A549 (cell line): ENCODE measurements around the gene POU2F3.

ENCODE experiments used
- CHD2 ChIP-seq: fragments of 150-350 bp; IDR thresholded peaks from 2 replicates; pipeline ENCODE4 v1.6.1; 2014; ENCODE audit warnings: low read length; ENCODE audit not compliant: partially characterized antibody
- TF ChIP-seq, protein P1 (sequence below): IDR thresholded peaks from 2 replicates; pipeline ENCODE4 v1.6.1; 2012
- TF ChIP-seq, protein P2 (sequence below): fragments of >200 bp; sonication (Bioruptor Twin); formaldehyde crosslinking; IDR thresholded peaks from 3 replicates; pipeline ENCODE4 v1.5.1; 2016

DNA sequence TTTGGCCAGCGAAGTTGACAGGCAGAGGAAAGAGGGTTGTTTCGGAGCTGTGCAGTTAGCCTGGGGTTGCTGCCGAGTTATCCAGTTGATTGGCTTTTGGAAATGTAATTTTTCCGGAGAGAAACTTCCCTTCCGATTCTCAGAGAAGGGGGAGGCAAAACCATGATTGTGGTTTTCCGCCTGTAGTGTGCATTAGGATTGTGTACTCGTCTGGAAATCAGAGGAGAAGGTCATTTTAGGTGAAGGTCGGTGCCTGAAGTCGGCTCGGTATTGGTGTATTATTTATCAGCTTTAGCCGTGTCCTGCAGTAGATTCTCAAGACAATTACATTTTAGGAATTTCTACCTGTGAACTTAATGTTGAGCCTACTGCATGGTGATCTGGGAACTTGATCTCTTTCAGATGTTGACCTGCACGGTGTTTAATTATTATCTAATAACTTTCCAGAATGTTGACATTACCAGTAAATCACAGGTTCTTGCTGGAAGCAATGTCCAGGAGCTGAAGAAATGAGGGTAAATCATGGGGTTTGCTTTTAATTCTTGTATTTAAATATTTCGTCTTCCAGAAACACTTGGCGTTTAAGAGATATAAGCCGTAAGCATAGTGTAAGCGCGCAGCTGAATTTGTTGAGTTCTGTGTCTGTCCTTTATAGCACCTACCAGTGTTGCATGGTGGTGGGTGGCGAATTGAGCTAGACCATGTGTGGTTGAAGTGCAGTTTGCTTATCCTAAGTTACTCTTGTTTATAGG lies 97.6 kb downstream of the POU2F3 start:
- no peak for TF ChIP-seq CHD2
- TF ChIP-seq, protein P1, sequence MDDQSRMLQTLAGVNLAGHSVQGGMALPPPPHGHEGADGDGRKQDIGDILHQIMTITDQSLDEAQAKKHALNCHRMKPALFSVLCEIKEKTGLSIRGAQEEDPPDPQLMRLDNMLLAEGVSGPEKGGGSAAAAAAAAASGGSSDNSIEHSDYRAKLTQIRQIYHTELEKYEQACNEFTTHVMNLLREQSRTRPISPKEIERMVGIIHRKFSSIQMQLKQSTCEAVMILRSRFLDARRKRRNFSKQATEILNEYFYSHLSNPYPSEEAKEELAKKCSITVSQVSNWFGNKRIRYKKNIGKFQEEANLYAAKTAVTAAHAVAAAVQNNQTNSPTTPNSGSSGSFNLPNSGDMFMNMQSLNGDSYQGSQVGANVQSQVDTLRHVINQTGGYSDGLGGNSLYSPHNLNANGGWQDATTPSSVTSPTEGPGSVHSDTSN, result no peak
- TF ChIP-seq, protein P2, sequence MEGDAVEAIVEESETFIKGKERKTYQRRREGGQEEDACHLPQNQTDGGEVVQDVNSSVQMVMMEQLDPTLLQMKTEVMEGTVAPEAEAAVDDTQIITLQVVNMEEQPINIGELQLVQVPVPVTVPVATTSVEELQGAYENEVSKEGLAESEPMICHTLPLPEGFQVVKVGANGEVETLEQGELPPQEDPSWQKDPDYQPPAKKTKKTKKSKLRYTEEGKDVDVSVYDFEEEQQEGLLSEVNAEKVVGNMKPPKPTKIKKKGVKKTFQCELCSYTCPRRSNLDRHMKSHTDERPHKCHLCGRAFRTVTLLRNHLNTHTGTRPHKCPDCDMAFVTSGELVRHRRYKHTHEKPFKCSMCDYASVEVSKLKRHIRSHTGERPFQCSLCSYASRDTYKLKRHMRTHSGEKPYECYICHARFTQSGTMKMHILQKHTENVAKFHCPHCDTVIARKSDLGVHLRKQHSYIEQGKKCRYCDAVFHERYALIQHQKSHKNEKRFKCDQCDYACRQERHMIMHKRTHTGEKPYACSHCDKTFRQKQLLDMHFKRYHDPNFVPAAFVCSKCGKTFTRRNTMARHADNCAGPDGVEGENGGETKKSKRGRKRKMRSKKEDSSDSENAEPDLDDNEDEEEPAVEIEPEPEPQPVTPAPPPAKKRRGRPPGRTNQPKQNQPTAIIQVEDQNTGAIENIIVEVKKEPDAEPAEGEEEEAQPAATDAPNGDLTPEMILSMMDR, result no peak
